GM18951 (cell line): ENCODE results near the gene ATP1B2.

Experiments
- POLR2A ChIP-seq: IDR thresholded peaks from 4 replicates; pipeline ENCODE4 v1.6.1; 2011; ENCODE audit warnings: mild to moderate bottlenecking; ENCODE audit not compliant: insufficient read length, insufficient read depth; ENCODE audit errors: extremely low read depth
- in situ Hi-C: fragments of 300-500 bp; cut with MboI; formaldehyde crosslinking; loops from one replicate; pipeline ENCODE4 v1.12.0; 2022; ENCODE audit warnings: low sequenced_read_pairs, mixed read lengths, inconsistent platforms; ENCODE audit not compliant: unreplicated experiment

Gene ATP1B2

GRCh38 chr17:7651665-7652387 is 1.1 kb downstream of the ATP1B2 start:
- TF ChIP-seq POLR2A: no peak
- in situ Hi-C loops: no loop called here

- in situ Hi-C loops: no loop called here
- TF ChIP-seq POLR2A: no peak
These were observed 1.9 kb downstream of the ATP1B2 start for GRCh38 chr17:7652388-7653356.

DNA sequence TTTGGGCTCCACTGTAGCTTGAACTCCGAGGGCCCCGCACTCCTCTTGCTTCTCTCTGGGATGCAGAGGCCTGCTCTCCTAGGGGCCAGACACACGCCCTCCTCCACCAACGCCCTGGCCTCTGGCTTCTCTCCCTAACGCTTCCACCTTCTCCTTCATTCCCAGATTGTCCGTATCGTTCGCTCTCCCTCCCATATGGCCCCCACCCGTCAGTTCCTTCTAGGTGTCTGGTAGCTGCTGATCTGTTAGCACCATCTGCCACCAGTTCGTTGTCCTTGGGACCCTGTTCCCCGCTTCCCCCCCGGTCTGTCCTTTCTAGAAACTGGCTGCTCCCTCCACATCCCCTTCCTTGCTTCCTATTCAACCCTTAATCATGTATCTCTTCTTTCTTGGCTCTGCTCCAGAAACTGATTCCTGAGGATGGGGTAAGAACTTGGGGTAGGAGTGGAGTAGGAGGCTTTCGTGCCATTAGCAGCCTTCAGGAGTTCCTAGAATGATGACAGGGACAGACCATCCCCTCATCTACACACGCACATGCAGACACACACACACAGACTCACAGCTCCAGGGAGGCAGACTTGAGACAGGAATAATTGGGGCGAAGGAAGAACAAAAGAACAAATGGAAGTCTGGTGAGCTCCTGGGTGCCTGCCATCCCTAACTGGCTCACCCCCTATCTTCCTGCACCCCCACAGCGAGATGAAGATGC is 4.3 kb downstream of the ATP1B2 start:
- in situ Hi-C loops: loop anchor here (5.0 kb wide), 1 partner anchor 62 kb away; the partner anchor contains the start of gene DNAH2

GRCh38 chr17:7655541-7655840 is 4.8 kb downstream of the ATP1B2 start:
- no peak for TF ChIP-seq POLR2A
- in situ Hi-C loops: loop anchor here (5.0 kb wide), 1 partner anchor 62 kb away; the partner anchor contains the start of gene DNAH2

More for the DNA sequence above, 4.3 kb downstream of the ATP1B2 start:
- no peak for TF ChIP-seq POLR2A

DNA sequence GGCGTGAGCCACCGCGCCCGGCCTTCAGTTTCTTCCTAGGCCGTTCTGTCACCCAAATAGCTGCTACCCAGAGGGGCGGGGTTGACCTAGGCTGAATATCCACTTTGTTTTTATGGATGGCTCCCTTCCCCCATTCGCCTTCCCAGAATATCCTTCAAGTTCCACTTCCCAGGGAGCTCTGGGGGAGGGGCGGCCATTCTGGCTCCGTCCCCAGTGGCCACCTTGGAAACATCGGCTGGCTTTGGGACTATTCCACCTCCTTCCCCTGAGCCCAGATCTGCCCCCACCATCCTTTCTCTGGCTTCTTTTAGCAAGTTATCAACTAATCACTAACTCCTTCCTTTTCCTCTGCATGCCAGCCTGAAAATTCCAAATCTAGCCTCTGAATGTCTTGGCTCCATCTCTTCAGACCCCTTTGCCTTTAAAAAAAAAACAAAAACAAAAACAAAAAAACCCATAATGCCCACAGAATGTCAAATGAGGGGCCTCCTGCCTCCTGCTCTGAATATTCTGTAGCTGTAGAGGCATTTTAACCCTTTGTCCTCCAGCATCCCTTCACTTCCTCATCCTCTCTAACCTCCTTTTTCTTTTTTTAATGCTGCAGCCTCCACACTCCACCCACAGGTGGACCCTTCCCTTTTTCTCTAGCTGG is 6.4 kb downstream of the ATP1B2 start:
- in situ Hi-C loops: loop anchor here (5.0 kb wide), 1 partner anchor 60 kb away; the partner anchor contains the start of gene DNAH2
- no peak for TF ChIP-seq POLR2A

DNA sequence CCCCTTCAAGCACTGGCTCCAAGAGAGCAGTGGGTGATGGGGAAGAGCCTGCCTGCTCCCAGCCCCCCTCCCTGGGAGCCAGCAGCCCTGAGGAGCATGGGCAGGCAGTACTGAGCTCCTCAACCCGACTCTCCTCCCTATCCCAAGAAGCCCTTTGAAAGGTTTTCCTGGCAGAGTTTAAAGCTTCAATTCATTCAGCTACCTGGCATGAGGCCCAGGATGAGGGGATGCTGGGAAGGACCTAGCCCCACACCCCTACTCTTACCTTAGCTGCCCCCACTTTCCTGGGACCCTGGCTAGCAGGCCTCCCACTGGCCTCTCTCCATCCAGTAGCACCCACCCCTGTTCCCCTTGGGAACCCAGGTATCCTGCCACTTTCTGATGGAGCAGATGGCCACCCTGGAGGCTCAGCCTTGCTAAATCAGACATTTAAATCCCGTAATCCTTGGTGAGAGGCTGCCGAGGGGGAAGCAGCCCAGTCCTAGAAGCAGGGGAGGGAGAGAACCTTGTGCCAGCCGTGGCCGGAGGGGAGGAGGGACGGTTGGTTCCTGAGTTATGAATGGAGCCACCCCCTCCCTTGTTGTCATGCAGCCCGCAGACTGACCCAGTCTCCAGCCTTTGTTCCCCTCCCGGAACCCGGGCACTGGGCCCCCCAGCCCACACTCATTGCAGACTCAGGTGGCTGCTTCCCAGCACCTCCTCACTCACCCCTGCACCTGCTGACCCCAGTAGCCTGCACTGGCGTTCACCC is 17.1 kb downstream of the ATP1B2 start:
- peak; percentile 30 for TF ChIP-seq POLR2A
- in situ Hi-C loops: no loop called here

DNA sequence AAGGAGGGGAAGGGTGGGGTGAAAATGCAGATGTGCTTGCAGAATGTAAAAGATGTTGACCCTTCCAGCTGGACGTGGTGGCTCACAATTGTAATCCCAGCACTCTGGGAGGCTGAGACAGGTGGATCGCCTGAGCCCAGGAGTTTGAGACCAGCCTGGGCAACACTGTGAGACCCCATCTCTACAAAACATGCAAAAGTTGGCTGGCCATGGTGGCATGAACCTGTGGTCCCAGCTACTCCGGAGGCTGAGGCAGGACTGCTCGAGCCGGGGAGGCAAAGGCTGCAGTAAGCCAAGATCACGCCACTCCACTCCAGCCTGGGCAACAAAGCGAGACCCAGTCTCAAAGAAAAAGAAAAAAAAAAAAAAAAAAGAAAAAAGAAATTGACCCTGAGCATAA is 17.8 kb downstream of the ATP1B2 start:
- in situ Hi-C loops: no loop called here
- TF ChIP-seq POLR2A: no peak

GRCh38 chr17:7673239-7673638 is 22.5 kb downstream of the ATP1B2 start:
- in situ Hi-C loops: no loop called here
- TF ChIP-seq POLR2A: no peak

- TF ChIP-seq POLR2A: no peak
- in situ Hi-C loops: no loop called here
These were observed 24.2 kb downstream of the ATP1B2 start for GRCh38 chr17:7674934-7675333.

- no peak for TF ChIP-seq POLR2A
- in situ Hi-C loops: no loop called here
These were observed 25.8 kb downstream of the ATP1B2 start for GRCh38 chr17:7676533-7676932.

DNA sequence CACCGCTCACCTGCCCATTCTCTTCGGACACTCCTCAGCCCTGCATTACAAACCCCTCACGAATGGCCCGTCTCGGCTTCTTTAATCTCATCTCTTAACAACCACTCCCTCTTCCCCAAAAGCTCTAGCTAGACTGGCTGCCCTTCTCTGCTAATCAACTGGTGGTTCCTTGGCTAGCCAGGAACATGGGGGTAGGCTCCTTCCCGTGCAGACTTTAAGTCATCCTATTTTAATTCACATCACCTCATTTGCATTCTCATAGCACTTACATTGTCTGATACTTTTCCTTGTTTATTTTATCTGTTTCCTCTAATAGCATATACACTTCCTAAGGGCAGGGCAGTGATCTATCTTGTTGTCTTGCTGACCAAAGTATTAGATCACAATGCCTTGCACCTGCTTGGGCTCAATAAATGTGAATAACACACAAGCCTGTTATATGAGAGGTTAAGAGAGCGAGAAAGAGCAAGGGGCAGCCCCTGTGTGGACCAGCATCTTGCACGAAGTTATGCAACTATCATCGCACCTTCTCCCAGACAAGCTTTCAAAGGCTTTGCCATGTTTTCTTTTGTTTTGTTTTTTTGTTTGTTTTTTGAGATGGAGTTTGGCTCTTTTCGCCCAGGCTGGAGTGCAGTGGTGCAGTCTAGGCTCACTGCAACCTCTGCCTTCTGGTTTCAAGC is 26.8 kb downstream of the ATP1B2 start:
- no peak for TF ChIP-seq POLR2A
- in situ Hi-C loops: no loop called here
